Hematopoietic multipotent progenitor cell treated with erythropoietin and hydrocortisone succinate and interleukin-3 and kit ligand, for 8 days (in vitro differentiated cells): ENCODE measurements around the gene HOMER1.
"Not testable (repeated sequence)": the region's sequence is repeated elsewhere in the genome, so short reads cannot be mapped to it uniquely, and the experiment has no call there.

Experiments
- DNase-seq: peaks from one replicate; pipeline ENCODE4 v3.0.0-alpha.2; 2015

The HOMER1 gene

DNA sequence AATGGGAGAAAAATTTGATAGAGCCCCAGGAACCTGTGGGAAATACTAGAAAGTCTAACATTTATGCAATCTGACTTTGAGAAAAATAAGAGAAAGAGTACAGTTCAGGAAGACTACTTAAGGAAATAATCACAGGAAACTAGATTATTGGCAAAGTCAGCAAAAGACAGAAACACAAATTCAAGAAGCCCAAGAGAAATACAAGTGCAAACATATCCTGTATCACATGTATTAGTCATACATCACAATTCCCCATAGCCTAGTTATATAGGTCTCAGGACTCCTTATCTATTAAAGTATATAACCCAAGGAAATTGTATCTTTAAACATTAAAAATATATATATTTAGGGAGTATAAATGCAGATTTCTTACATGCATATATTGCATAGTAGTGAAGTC is 100.8 kb downstream of the HOMER1 start:
- no peak for DNase-seq

DNA sequence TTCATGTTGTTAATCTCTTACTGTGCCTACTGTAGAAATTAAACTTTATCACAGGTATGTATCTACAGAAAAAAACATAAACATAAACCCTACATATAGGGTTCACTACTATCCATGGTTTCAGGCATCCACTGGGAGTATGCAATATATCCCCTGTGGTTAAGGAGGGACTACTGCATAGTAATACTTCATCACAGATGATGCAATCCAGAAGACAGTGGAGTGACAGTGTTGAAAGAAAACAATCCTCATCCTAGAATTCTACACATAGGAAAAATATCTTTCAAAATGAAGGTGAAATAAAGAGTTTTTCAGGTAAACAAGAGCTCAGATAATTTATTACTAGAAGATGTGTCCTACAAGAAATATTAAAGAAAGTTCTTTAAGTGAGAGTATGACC is 105.9 kb downstream of the HOMER1 start:
- no peak for DNase-seq

DNA sequence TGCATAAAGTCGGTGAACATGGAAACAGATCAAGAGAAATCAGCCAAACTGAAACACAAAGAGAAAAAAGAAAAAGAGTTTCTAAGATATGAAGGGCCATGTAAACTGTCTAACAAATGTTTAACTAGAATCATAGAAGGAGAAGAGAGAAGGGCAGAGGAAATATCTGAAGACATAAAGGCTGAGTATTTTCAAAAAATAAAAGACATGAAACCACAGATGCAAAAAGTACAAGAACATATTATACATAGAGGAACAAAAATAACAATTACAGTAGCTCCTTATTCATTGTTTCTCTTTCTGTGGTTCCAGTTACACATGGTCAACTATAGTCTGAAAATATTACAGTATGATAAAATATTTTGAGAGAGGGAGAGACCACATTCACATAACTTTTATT is 106.3 kb downstream of the HOMER1 start:
- DNase-seq: no peak

DNA sequence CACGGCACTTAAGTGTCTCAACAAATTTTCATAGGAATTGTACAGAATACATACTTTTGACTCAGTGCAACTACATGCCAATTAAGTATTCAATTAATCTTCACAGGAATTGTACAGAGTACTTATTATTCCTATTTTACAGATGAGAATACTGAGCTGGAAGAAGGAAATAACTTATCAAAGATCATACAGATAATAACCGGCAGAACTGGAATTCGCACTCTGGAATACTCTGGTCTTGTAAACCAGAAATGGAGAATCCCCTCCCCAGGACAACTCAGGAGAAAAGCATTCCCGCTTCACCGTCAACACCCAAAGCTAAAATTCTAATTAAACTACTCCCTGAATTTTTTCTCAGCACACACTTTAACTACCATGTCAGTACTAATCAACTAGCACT is 112.7 kb downstream of the HOMER1 start:
- no peak for DNase-seq

DNA sequence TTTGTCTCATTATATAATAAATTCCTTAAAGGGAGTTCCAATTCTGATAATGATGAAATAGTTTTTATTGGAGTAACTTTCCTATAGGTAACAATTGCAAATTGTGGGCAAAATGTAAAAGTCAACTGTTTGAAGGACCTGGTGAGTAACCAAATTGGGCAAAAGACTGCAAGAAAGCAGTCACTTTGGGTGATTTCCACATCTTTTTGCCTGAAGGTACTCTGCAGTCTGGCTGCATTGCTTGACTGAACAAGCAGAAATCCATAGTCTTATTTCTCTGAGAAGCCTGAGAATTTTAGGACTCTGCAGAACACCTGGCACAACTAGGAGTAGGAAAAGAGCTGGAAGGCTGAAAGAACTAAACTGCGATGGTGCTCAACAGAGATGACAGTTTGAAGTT is 114.9 kb downstream of the HOMER1 start:
- DNase-seq: no peak

DNA sequence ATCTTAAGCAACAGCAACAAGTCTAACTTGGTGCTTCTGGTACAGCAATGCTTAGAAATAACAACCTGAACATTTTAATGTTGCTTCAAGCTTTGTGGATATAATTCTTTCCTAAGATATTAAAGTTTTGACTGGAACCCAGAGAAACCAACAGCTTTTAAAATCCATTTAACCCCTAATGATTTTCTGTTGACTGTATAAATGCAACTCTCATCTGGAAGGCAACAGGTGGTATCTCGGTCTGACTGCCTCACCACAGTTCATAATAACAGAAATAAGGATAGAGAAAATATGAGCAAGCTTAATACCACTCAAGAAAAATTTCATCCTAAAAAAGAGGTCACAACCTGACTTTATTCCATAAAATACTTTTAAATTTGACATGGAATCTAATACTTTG is 116.9 kb downstream of the HOMER1 start:
- DNase-seq: no peak

DNA sequence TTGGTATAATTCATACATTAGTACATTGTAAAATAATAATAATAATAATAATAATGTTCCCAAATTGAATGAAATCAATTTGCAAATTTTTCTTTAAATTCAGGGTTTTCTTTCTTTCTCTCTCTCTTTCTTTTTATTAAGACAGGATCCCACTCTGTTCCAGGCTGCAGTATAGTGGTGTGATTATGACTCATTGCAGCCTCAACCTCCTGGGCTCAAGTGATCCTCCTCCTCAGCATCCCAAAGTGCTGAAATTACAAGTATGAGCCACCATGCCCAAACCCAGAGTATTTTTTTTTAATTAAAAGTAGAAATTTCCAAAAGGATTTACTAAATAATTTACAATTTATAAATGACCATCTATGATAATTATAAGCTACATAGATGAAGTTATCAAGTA is 117.7 kb downstream of the HOMER1 start:
- DNase-seq: no peak

DNA sequence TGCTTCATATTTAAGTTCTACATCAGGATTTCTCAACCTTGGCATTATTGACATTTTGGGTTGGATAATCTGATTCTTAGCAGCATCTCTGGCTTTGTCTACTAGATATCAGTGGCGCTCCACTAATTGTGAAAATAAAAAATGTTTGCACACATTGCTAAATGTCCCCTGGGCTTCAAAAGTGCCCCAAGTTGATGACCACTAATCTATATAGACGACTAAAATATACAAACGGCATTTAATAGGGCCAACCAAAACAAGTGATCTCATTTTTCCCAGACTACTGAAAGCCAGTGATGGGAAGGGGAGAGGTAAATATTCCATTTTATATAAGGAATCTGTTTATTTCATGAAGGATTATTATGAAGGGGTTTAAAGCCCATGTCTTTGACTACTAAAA is 118.6 kb downstream of the HOMER1 start:
- DNase-seq: no peak

DNA sequence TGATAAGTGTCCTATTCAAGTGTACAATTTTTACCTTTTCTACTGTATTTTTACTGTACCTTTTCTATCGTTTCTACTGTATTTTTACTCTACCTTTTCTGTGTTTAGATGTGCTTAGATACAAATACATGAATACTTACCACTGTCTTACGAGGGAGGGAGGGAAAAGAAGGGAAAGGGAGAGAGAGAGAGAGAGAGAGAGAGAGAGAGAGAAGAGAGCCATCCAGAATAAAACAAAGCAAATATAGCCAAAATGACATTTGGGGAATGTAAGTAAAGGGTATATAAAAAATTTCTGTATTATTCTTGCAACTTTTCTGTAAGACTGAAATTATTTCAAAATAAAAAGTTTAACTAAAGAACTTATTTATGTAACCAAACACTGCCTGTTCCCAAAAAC is 121.2 kb downstream of the HOMER1 start:
- no peak for DNase-seq

DNA sequence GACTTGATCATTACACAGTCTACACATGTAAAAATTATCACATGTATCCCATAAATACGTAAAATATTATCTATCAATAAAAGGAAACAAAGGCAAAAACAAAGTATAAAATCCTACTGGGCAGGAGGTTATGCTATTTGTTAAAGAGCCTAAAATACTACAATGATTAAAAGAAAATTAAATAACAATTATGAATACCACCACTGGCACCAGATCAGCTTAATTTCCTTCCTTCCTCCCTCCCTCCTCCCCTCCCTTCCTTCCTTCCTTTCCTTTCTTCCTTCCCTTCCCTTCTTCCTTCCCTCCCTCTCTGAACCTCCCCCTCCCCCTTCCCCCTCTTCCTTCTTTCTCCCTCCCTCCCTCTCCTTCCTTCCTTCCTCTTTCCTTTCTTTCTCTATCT is 127.3 kb downstream of the HOMER1 start:
- DNase-seq: no peak

DNA sequence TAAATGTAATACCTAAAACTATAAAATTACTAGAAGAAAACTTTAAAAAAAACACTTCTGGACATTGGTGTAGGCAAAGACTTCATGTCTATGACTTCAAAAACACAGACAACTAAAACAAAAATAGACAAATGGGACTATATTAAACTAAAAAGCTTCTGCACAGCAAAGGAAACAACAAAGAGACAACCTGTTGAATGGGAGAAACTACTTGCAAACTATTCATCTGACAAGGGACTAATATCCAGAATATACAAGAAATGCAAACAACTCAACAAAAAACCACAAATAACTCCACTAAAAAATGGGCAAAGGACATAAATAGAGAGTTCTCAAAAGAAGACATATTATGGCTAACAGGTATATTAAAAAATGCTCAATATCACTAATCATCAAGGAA is 128.8 kb downstream of the HOMER1 start:
- DNase-seq: not testable (repeated sequence)

DNA sequence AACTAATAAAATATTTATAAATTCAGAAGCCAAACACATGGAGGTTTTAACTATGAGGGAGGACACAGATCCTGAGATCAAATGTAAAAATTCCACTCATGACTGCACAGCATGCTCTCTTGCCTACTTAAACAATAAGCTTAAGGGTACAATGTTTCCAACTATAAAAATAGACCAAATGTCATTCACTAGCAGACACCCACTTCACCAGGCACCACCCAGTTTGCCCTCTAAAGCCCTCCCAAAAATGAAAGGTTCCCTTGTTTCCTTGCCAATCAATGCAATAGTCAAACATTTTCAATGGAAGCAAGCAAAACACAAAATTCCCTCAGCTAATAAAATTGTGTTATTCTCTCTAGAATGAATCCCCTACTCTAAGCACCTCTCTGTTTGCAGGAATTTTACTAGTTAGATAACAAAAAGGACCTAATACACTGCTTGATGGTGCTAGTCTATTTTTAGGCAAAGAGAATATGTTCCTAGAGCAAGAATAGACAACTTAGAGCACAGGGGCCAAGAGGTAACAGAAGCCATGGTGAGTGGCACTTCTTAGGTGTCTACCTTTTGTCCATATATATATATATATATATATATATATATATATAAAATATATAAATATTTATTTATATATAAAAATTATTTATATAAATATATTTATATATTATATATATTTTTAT is 135.3 kb downstream of the HOMER1 start:
- no peak for DNase-seq

DNA sequence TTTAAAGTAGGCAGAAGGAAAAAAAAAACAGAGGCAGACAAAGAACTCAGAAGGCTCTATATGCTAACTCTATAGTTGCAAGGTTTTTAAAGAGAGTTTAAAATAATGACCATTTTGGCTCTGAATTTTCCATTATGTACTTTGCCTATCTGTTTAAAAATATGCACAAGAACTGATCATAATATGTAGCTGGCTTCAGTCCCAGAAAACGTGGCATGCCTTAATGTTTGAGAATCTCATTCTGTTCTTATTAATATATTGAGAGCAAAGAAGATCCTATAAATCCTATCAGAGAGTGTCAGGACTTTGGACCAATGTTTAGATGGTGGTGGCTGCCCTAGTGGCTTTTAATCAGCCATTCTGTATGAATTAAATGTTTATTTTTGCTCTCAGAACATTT is 156.5 kb downstream of the HOMER1 start:
- DNase-seq: no peak

DNA sequence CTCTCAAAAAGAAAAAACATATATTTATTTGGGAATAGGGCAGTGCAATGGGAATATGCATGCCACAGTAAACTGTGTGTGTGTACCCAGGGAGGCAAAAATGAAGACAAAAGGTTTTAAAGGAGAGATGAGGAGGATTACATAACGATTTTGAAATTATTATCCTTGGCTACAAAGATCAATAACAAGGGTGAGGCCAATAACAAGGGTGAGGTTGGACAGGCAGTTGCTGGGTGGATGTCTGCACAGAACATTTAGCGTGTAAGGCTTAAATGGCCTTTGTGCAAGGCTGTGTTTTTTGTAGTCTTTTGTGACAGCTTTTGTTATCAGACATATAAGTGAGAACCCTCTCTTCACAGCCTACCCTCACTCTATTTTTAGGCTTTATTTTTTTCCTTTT is 164.1 kb downstream of the HOMER1 start:
- DNase-seq: no peak

DNA sequence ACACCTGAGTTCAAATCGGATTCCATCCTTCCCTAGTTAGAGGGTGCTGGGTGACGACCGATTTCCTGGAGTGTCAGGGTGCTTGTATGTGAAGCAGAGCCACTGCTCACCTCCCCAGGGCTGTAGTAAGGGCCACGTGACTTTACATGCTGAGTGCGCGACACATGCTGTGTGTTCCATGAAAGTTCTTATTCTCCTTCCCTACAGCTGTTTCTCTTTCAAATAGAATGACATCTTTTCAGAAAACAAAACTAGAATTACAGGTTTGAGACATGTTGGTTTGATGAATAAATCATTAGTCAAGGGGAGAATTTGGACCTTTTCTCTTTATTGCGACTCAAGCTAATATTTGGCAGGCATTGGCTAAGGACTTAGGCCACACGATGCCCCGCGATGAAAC is 164.9 kb downstream of the HOMER1 start:
- no peak for DNase-seq

DNA sequence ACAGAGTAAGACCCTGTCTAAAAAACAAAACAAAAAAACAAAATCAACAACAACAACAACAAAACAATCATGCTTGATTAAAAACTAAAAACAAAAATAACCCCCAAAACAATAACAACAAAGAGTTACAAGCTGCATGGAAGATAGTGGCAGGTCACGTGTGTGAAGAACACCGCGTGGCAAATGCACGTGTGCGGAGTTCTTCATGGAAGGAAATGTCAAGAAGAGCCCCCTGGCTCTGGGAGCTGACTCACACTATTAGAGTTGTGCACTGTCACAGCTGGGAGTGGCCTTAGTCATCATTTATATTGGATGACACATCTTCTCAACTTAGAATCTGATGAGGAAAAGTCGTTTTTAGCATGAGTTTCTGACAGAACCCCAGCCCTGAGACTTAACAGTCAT is 167.5 kb downstream of the HOMER1 start:
- DNase-seq: no peak

DNA sequence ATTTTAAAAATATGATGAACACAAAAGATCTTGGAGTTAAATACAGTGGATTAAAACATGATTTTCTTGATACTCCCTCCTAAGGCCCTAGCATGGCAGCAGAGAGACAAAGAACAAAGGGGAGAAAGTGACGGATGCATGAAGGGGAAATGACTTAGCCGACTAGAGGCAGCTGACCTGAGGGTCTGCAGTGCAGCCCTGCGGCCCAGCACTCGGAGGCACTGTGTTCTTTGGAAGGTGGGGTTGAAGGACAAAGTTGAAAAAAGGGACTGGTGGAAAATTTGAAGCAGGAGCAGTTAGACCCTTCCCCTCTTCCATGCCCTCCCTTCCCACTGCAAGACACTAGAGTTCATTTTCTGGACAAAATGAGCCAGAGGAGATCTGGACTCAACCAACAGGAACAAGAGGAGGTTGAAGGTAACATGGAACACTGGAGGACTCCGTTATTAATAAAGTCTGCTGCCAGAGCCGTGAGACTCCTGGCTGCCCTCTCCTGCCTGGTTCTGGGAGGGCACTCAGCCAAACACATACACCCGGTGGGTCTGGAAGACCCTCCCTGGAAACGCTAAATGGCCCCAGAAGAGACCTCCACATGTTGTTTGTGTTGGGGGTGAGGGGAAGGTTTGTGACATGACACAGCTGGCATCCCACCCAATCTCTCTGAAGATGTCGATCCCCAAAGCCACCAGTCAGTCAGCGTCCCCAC is 179.9 kb downstream of the HOMER1 start:
- no peak for DNase-seq

DNA sequence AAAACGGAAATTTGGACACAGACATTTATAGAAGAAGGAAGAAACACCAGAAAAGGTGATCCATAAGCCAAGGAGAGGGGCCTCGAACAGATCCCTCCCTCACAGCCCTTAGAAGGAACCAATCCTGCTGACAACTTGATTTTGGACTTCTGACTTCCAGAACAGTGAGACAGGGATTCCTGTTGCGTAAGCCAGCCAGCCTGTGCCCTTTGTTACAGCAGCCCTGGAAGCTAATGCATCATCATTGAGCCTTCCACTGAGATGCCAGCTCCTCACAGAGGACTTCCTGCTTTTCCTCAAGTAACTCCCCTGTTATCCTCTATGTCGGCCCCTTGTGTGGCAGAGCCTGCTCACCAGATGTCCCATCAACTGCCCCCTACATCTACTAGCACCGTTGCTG is 183.9 kb downstream of the HOMER1 start:
- no peak for DNase-seq

DNA sequence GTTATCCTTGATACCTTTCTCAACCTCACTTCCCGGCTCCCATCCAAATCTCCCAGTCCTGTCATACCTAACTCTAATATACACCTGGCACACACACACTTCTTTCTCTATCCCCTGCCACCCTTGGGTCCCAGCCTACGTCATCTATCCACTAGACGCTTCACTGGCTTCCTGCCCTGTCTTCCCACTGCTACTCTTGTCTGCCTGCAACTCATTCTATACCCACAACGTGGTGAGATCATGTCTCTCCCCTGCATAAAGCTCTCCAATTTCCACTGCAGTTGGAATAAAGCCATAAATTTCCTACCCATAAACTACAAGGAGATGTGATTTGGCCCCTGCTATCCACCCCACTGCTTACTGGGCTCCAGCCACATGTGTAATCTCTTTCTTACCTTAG is 184.5 kb downstream of the HOMER1 start:
- no peak for DNase-seq
